Measurements from ENCODE around the gene SPTB.

Gene SPTB

GRCh38 chr14:64873506-64874219 lies 6.0 kb downstream of the SPTB start:
- TF ChIP-seq EGR1 (IDR thresholded peaks at IDR 0.05), result no peak
- no peak for TF ChIP-seq TCF12 (IDR thresholded peaks at IDR 0.05; ENCODE audit: low read depth)
- TF ChIP-seq ZBTB7A (IDR thresholded peaks at IDR 0.05; ENCODE audit: low read depth), result no peak
- TF ChIP-seq EP300 (IDR thresholded peaks at IDR 0.05; ENCODE audit: borderline replicate concordance), result no peak
- no peak for TF ChIP-seq RAD21 (IDR thresholded peaks at IDR 0.05; ENCODE audit: low read depth)
- TF ChIP-seq CEBPB (IDR thresholded peaks at IDR 0.05), result no peak
- TF ChIP-seq MAX (IDR thresholded peaks at IDR 0.05), result no peak
- TF ChIP-seq USF1 (IDR thresholded peaks at IDR 0.05), result no peak
- TF ChIP-seq CREB1 (IDR thresholded peaks at IDR 0.05; ENCODE audit: low read depth), result no peak
- no peak for TF ChIP-seq NFIC (IDR thresholded peaks at IDR 0.05)
- TF ChIP-seq YY1 (IDR thresholded peaks at IDR 0.05; ENCODE audit: low read depth), result no peak
- no peak for TF ChIP-seq FOXM1 (IDR thresholded peaks at IDR 0.05; ENCODE audit: borderline replicate concordance, low read depth)

GRCh38 chr14:64871344-64871743 lies 8.4 kb downstream of the SPTB start:
- TF ChIP-seq FOXM1 (IDR thresholded peaks at IDR 0.05; ENCODE audit: borderline replicate concordance, low read depth) (no peak), EGR1 (IDR thresholded peaks at IDR 0.05) (no peak), USF1 (IDR thresholded peaks at IDR 0.05) (no peak), TAF1 (IDR thresholded peaks at IDR 0.05; ENCODE audit: low read depth) (no peak), MAX (IDR thresholded peaks at IDR 0.05) (no peak), YY1 (IDR thresholded peaks at IDR 0.05; ENCODE audit: low read depth) (no peak), REST (IDR thresholded peaks at IDR 0.05; ENCODE audit: low read depth) (no peak), CREB1 (IDR thresholded peaks at IDR 0.05; ENCODE audit: low read depth) (no peak), NFIC (IDR thresholded peaks at IDR 0.05) (no peak), ZBTB7A (IDR thresholded peaks at IDR 0.05; ENCODE audit: low read depth) (no peak)

GRCh38 chr14:64870160-64870559 lies 9.5 kb downstream of the SPTB start:
- TF ChIP-seq FOXM1 (IDR thresholded peaks at IDR 0.05; ENCODE audit: borderline replicate concordance, low read depth), result no peak
- no peak for TF ChIP-seq USF1 (IDR thresholded peaks at IDR 0.05)
- TF ChIP-seq ZBTB7A (IDR thresholded peaks at IDR 0.05; ENCODE audit: low read depth), result no peak
- TF ChIP-seq REST (IDR thresholded peaks at IDR 0.05; ENCODE audit: low read depth), result no peak
- TF ChIP-seq YY1 (IDR thresholded peaks at IDR 0.05; ENCODE audit: low read depth), result no peak
- TF ChIP-seq TCF12 (IDR thresholded peaks at IDR 0.05; ENCODE audit: low read depth), result no peak
- TF ChIP-seq TAF1 (IDR thresholded peaks at IDR 0.05; ENCODE audit: low read depth), result no peak

GRCh38 chr14:64868841-64869240 lies 10.9 kb downstream of the SPTB start:
- TF ChIP-seq CREB1 (IDR thresholded peaks at IDR 0.05; ENCODE audit: low read depth) (no peak), REST (IDR thresholded peaks at IDR 0.05; ENCODE audit: low read depth) (no peak), EP300 (IDR thresholded peaks at IDR 0.05; ENCODE audit: borderline replicate concordance) (no peak), EGR1 (IDR thresholded peaks at IDR 0.05) (no peak), ZBTB7A (IDR thresholded peaks at IDR 0.05; ENCODE audit: low read depth) (no peak), USF1 (IDR thresholded peaks at IDR 0.05) (no peak), CEBPB (IDR thresholded peaks at IDR 0.05) (no peak), RAD21 (IDR thresholded peaks at IDR 0.05; ENCODE audit: low read depth) (no peak), YY1 (IDR thresholded peaks at IDR 0.05; ENCODE audit: low read depth) (no peak), TCF12 (IDR thresholded peaks at IDR 0.05; ENCODE audit: low read depth) (no peak), TAF1 (IDR thresholded peaks at IDR 0.05; ENCODE audit: low read depth) (no peak), MAX (IDR thresholded peaks at IDR 0.05) (no peak), TEAD4 (IDR thresholded peaks at IDR 0.05) (no peak), NFIC (IDR thresholded peaks at IDR 0.05) (no peak), FOXM1 (IDR thresholded peaks at IDR 0.05; ENCODE audit: borderline replicate concordance, low read depth) (no peak)

Data from Ishikawa (cell line).